HG02870 (cell line): Measurements from ENCODE around the gene PPDPF.
"Not testable (repeated sequence)": the region's sequence is repeated elsewhere in the genome, so short reads cannot be mapped to it uniquely, and the experiment has no call there.

Experiments
- ATAC-seq: cut with Tn5 transposase; IDR thresholded peaks from one replicate; pipeline ENCODE4 v1.9.1; 2021; ENCODE audit warnings: mild to moderate bottlenecking, moderate library complexity; ENCODE audit not compliant: unreplicated experiment

PPDPF gene

DNA sequence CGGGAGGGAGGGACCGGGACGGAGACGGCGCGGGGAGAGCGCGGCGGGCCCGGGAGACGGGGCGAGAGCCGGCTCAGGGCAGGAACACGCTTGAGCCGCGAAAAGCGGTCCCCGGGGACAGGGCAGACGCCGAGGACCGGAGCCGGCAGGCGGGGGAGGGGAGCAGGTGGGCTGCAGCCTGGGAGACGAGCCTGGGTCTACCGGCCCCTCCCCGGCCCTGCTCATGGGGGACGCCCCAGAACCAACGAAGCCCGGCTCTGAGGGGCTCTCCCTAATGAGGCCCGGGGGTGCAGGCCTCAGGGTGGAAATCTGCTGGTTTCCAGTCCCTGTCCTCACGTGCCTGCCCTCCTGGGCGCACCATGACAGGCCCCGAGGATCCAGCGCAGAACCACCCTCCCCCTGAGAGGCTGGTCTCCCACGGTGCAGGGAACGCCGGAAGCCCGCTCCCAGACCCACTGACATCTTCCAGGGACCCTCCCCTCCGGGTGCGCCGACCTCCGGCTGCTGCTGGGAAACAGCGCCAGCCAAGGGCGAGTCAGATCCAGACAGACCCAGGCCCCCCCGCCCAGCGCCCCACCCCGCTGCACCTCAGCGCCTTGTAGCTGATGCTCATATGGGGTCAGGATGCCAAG lies 21.1 kb upstream of the PPDPF start:
- no peak for ATAC-seq

DNA sequence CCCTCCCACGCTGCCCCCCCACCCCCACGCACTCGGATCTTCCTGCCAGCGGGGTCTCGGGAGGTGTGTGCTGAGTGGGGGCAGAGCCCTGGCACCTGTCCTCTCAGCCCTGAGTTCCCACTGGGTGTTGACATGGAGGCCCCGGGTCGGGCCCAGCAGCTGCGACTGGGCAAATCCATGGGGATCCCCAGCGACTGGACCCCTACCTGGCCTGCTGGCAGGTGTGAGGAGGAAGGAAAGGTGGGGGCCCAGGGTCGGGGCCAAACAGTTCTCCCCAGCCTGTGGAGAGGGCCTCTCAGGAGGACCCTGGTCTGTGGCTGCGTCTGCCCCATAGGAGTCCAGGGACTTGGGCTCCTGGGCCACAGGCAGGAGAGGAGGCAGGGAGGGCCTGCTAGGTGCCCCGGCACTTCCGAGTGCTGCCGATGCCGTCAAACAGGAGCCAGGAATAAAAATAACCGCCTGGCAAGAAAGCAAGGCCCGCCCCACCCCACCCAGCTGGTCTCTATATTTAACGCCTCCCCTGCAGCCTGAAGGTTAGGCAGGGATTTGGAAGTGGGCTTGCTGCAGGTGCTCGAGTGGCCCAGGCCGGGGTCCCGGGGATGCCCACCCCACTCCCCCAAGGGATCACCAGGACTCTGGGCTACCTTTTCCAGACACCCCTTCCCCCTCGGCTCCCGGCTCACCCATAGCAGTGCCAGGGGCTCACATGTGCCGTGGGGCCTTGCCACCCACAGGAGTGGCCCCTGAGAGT lies 20.2 kb upstream of the PPDPF start:
- no peak for ATAC-seq

DNA sequence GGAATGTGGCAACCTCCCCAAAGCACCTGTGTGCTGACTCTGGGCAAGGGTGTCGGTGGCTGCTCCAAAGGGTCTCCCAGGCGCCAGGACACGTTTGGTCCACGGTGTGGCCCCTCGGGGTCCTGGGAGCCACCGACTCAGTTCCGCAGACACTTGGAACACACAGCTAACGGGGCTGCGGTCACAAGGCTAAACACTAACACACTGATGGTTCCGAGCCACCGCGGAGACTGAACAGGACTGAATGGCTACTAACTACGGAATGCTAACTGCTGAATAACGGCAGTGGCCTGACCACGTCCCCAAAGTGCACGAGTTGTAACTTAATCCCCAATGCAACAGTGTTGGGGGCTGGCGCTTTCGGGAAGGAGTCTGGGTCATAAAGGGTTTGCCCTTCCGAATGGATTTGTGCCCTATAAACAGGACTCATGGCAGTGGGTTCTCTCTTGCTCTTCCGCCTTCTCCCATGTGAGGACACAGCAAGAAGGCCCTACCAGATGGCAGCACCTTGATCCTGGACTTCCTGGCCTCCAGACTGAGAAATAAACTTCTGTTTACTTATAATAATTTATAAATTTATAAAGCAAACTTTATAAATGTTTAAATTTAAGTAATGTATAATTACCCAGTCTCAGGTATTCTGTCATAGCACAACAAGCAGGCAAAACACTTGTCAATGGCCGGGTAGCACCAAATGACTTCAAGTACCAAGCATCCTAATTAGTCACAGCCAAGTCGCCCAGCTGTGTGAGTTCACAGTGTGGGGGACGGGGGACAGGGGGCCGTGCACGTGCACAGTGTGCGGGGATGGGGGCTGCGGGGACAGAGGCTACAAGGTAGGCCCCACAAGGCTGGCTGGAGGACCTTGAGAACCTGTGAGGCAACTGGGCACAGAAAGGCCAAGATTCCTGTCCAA lies 19.4 kb upstream of the PPDPF start:
- ATAC-seq, result no peak

DNA sequence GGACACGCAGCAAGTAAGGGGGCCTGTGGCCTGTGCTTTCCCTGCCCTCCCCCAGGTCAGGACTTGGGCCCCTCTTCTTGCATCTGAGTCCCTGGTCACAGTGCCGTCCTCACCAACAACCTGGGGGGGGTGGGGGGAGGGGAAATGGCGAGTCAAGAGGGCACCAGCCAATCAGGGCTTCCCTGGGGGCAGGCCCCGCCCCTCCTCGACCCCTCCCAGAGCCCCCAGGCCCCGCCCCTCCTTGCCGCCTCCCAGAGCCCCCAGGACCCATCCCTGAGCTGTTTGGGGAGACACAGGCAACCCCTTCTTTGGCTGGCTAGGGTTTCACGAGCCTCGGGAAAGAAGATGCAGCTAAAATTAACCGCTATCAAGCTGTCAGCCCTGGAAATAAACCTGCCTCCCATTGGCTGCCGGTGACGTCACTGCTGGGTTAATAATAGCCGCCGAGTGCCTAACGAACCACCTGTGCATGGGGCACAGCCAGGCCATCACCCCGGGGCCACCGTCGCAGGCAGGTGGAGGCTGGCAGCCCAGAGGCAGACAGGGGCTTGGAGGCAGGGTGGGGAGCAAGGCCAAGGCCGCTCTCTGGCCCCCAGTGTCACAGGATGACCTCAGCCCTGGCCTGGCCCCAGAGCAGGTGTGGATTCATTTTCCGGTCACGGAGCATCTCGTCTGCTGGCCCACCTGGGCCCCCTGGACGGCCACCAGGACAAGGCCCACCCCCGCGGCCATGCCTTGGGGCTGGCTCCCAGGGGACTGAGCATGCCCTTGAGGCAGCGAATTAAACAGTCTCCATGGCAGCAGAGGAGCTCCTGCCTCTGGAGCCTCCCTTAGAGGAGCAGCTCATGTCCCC lies 18.5 kb upstream of the PPDPF start:
- no peak for ATAC-seq

DNA sequence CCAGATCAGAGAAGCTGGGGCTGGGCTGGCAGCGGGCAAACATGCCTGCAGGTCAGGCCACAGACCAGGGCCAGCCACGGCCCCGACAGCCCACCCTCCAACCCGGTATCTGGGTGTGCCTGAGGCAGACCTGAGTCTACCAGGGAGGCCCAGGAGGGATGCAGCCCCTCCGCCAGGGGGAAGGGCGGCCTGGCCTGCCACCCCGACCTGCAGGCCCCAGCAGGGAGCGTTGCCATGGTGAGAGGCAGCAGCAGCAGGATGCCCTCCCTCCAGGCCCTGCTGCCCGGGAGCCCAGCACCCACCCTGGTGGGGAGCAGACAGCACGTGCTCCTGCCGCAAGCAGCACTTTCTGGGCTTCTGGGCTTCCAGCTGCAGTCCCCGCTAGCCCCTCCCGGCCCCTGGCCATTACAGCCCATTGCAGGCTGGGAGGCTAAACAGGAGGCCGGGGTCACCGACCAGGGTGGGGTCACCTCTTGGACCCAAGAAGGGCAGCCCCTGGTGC lies 17.8 kb upstream of the PPDPF start:
- ATAC-seq, result no peak

DNA sequence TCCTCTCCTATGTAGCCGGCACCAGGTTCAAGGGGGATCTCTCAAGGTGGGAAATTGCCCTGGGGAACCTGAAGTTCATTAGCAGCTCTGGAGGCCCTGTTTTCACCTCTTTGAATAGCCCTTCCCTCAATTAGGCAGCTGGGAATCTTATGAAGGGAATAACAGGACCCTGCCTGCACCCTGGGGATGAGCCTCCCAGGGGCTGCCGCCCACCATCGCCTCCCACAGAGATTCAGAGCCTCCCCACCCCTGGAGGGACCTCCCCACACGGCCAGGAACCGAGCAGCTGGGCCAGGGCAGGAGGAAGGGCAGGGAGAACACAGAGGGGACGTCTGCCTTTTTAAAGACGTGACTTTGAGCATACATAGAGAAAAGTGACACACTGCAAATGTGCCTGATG lies 17.0 kb upstream of the PPDPF start:
- ATAC-seq, result no peak

DNA sequence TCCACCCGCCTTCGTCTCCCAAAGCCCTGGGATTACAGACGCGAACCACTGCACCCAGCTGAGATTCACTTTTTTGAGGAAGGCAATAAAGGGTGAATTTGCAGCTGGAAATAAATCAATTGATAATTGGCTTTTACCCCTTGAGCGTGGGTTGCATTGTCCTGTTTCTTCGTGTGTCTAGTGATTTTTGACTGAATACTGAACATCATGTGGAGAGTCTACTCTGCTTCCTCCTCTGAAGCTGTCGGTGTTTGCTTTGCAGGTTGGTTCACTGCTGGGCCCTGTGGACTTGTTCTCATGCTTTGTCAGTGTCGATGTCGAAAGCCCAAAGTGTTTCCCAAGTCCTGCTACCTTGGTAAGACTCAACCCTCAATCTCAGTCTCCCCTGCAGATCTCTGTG lies 15.9 kb upstream of the PPDPF start:
- ATAC-seq, result no peak

DNA sequence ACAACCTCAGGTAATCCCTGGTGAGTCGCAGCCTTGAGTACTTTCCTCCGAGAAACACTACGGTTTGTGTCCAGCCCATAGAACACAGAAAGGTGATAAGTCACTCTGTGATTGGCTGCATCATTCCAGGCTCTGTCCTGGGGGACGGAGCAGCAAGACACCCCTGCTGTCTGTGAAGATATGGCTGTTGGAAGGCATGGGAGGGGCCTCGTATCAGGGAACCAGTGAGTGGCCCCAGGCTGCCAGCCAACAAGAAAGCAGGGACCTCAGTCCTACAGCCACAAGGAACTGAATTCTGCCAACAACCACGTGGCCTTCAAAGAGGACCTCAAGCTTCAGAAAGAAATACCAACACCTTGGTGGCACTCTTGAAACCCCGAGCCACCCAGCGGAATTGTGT lies 15.3 kb upstream of the PPDPF start:
- ATAC-seq, result no peak

DNA sequence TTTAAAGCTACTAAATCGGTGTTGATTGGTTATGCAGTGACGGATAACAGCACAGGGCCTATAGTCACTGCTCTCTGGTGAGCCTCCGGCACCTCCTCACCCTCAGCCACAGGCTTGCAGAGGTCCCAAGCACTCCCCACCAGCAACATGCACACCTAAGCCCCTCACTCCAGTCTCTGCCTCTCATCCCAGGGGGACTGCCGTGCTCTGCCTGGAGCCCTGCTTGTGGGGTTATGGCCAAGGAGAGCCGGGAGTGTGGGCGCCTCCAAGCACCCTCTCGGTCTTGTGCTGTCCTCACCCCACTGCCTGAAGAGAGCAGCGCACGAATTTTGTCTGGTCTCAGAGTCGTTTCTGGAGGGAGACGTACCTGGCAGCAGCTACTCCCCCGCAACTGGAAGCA lies 14.8 kb upstream of the PPDPF start:
- ATAC-seq, result no peak

DNA sequence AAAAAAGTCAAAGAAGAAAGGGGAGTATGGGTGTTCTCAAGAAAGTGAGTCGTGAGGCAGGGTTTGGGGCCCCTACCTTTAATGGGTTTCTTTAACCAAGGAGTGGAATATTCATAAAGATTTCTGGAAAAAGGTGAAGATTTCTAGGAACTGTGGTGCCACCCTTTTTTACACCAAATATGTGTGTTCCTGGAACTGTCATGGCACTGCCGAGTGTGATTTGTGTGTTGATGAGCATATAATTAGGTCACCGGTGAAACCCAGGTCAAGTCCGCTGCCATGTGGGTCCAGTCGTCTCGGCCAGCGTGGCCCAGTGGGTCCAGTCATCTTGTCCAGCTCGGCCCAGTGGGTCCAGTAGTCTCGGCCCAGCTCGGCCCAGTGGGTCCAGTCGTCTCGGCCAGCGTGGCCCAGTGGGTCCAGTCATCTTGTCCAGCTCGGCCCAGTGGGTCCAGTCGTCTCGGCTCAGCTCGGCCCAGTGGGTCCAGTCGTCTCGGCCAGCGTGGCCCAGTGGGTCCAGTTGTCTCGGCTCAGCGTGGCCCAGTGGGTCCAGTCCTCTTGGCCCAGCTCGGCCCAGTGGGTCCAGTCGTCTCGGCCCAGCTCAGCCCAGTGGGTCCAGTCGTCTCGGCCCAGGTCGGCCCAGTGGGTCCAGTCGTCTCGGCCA lies 13.4 kb upstream of the PPDPF start:
- ATAC-seq, result no peak

DNA sequence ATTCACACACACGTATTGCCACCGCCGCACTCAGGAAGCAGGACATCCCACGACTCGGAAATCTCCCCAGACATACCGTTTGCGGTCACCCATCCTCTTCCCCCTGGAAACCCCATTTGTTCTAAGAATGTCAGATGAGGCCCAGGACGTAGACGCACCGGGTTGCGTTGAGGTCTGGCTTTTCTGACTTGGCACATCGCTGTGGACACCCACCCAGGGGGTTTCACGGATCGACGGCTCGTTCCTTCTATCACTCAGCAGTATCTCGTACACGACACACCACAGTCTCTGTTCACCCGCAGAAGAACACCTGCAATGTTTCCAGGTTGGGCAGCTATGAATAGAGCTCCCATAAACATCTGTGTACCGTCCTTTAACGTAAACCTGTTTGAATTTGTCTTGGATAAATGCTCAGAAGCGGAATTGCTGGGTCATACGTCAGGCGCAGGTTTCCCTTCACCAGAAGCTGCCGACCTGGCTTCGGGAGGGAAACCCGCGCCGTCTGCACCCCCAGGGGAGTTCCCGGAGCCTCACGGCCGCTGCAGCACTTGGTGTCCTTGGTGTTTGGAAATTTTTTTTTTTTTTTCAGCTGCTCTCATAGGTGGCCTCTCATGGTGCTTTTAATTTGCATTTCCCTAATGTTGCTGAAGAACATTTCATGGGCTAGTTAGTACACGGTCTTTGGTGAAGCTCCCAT lies 12.3 kb upstream of the PPDPF start:
- no peak for ATAC-seq

DNA sequence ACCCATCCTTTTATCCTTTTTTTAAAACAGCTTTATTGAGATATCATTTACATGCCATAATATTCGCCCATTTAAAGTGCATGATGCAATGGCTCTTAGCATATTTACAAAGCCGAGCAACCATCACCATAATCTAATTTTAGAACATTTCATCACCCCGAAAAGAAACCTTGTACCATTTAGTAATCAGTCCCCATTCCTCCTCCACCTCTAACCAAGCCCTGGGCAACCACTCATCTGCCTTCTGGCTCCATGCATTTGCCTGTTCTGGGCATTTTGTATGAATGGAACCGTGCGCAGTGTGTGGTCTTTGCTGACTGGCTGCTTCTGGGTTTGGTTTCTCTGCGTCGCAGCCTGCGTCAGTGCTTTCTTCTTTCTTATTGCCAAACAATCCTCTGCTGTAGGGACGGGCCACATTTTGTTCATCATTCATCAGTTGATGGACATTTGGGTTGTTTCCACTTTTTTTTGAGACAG lies 11.4 kb upstream of the PPDPF start:
- ATAC-seq, result no peak

DNA sequence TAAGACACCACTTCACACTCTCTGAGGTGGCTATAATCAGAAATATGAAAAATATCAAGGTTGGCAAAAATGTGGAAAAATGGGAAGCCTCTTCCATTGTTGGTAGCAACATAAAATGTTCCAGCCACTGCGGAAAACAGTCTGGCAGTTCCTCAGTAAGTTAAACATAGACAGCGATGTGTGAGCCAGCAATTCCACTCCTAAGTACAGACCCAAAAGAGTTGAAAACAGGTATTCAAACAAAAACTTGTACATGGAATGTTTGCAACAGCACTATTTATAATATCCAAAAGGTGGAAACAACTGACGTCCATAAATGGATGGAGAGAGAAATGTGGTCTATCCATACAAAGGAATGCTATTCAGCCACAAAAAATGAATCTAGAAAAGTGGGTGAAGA lies 7.4 kb upstream of the PPDPF start:
- ATAC-seq, result no peak

DNA sequence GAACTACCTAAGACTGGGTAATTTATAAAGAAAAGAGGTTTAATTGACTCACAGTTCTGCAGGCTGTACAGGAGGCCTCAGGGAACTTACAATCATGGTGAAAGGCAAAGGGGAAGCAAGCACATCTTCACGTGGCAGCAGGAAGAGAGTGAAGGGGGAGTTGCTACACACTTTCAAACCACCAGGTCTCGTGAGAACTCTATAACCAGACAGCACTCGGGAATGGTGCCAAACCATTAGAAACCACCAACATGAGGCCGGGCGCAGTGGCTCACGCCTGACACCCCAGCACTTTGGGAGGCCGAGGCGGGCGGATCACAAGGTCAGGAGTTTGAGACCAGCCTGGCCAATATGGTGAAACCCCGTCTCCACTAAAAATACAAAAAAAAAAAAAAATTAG lies 6.0 kb upstream of the PPDPF start:
- not testable (repeated sequence) for ATAC-seq

DNA sequence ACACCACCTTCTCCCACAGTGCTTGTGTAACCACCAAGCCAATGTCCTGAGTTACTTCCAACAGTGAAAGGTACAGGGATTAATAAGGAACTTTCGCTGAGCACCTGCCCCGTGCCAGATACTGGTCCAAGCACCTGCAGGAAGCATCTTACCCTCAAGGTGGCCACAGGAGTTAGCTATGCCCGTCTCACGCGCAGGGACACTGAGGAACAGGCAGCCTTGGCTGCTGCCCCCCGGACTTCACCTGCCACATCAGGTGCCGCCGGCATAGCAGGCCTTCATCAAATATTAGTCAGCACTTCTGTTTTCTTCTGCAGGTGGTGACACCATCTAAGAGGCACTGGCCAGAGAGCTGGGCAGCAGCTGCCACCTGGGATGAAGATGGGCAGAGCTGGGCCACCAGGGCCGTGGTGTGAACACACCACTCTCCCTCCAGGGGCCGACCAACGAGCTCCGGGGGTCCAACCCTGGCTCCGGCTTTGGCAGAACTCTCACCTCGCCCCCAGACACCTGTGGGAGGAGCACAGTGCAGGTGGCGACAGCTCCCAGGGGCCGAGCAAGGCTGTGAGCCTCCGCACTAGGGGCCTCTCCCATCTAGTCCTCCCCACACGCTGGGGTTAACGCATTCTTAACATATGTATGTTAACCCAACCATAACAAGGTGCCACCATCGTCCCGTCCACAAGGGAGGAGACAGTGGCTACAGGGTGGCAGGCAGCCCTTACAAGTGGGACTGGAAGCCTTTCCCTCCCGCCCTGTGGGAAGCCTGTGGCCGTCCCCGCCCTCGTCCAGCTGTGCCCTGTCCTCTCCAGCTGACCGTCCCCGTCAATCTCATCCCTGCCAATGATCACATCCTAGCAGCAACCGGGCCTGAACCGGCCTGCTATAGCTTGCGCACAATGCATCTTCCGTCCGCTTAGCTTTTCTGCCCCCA lies 2.9 kb upstream of the PPDPF start:
- no peak for ATAC-seq

DNA sequence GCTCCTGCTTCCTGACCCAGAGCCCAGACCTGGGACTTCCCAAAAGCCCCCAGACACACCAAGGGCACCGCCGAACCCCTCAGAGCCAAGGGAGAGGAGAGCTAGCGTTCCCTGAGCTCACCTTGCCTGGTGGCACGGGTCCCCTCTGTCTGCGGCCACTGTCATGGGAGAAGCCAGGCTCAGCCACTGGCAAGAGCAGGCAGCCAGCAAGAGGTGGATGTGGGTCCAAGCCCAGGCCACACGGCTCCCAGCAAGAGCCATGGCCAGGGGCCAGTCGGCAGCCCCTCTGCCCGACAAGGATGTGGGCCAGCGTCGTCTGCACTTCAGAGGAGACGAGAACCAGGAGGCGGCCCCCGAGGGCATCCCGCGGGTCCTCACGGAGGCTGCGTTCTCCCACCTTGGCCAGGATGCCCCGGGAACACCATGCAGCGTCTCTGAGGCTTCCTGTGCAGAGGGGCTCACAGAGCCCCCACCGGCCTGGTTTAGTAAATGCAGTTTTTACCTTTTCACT lies 2.2 kb upstream of the PPDPF start:
- ATAC-seq, result no peak

DNA sequence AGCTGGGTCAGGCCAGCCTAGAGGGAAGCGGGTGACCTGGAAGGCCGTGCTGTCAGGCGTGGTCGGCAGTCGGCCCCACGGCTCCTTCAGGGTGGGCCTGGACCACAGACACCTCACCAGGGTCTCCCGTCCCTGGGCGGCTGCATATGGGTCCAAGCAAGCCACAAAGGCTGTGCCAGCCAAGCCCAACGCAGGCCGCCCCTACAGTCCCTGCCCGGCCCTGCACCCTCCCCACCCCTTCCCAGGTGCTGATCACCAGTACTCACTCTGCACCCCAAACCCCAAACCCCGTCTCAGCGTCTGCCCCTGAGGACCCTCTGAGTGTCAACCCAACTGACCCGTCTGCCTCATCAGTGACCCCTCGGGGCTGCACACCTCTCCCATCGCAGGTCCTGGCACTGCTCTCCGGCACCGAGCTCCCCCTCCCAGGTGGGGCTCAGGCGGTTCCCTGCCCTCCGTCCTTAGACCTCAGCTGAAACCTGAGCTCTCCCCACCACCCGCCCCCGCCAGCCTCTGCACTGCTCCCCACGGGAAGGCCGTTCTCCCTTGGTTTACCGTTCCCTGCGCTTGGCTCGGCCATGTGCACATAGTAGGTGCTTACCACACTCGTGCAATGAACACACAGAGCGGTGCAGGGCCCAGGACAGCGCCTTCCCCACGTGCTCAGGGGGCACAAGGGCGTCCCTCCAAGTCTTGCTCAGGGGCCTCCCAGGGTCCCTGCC lies 1.5 kb upstream of the PPDPF start:
- no peak for ATAC-seq
